Neural progenitor cell (in vitro differentiated cells): ENCODE results near the gene PSMG4. TPM values are rescaled to one million over a fixed set of nuclear protein-coding genes. Genes with fewer than 3 reads are reported as not detected.

Experiments
- DNase-seq: peaks from one replicate; pipeline ENCODE4 v3.0.0-alpha.2; 2016; ENCODE audit warnings: low spot score
- H2AFZ ChIP-seq: fragments of 200-600 bp; sonication (generic); replicated peaks from 2 replicates; pipeline ENCODE4 v1.6.1; 2016; ENCODE audit warnings: antibody characterized with exemption
- H3F3A ChIP-seq: fragments of 200-600 bp; sonication (generic); 2 replicates; pipeline ENCODE4 v1.6.1; 2016; ENCODE audit warnings: antibody characterized with exemption, low read depth
- H3K27ac ChIP-seq: fragments of 200-600 bp; sonication (generic); 2 replicates; pipeline ENCODE4 v1.5.1; 2016; ENCODE audit warnings: mild to moderate bottlenecking
- H3K27me3 ChIP-seq: fragments of 200-600 bp; sonication (generic); 2 replicates; pipeline ENCODE4 v1.6.1; 2016; ENCODE audit warnings: mild to moderate bottlenecking, moderate library complexity
- H3K36me3 ChIP-seq: fragments of 200-600 bp; sonication (generic); 2 replicates; pipeline ENCODE4 v1.5.1; 2016
- H3K4me1 ChIP-seq: fragments of 200-600 bp; sonication (generic); 2 replicates; pipeline ENCODE4 v1.6.1; 2016; ENCODE audit warnings: mixed run types
- H3K4me2 ChIP-seq: fragments of 200-600 bp; sonication (generic); 2 replicates; pipeline ENCODE4 v1.6.1; 2016
- H3K4me3 ChIP-seq: fragments of 200-600 bp; sonication (generic); 2 replicates; pipeline ENCODE4 v1.5.1; 2016
- H3K79me2 ChIP-seq: fragments of 200-600 bp; sonication (generic); 2 replicates; pipeline ENCODE4 v1.6.1; 2016; ENCODE audit warnings: low read depth
- H3K9ac ChIP-seq: fragments of 200-600 bp; sonication (generic); 2 replicates; pipeline ENCODE4 v1.6.1; 2016
- H3K9me3 ChIP-seq: fragments of 200-600 bp; sonication (generic); 2 replicates; pipeline ENCODE4 v1.5.1; 2016; ENCODE audit warnings: low read depth
- H4K20me1 ChIP-seq: fragments of 200-600 bp; sonication (generic); 2 replicates; pipeline ENCODE4 v1.6.1; 2016; ENCODE audit warnings: low read depth
- H3K27ac Mint-ChIP-seq: 3 replicates; pipeline ENCODE4 v1.8.0; 2021; ENCODE audit warnings: mixed read lengths
- H3K27me3 Mint-ChIP-seq: 2 replicates; pipeline ENCODE4 v1.8.0; 2022; ENCODE audit warnings: low read depth, mild to moderate bottlenecking, inconsistent platforms, moderate library complexity, mixed read lengths; ENCODE audit not compliant: insufficient read depth
- H3K36me3 Mint-ChIP-seq: 3 replicates; pipeline ENCODE4 v1.8.0; 2021; ENCODE audit warnings: mixed read lengths
- H3K4me1 Mint-ChIP-seq: 3 replicates; pipeline ENCODE4 v1.8.0; 2021; ENCODE audit warnings: mixed read lengths
- H3K4me3 Mint-ChIP-seq: 3 replicates; pipeline ENCODE4 v1.8.0; 2021; ENCODE audit warnings: mild to moderate bottlenecking, moderate library complexity, mixed read lengths
- H3K9me3 Mint-ChIP-seq: 3 replicates; pipeline ENCODE4 v1.8.0; 2020; ENCODE audit warnings: mixed read lengths
- CTCF ChIP-seq: fragments of 200-600 bp; sonication (generic); IDR thresholded peaks from 2 replicates; pipeline ENCODE4 v1.5.1; 2017; ENCODE audit warnings: antibody characterized with exemption, mild to moderate bottlenecking
- EZH2 ChIP-seq: fragments of 200-600 bp; sonication (generic); IDR thresholded peaks from 2 replicates; pipeline ENCODE4 v1.6.1; 2017; ENCODE audit warnings: antibody characterized with exemption, mild to moderate bottlenecking, moderate library complexity
- EZH2phosphoT487 ChIP-seq: fragments of 200-600 bp; sonication (generic); IDR thresholded peaks from 2 replicates; pipeline ENCODE4 v1.6.1; 2017; ENCODE audit warnings: antibody characterized with exemption
- total RNA-seq: library from RNA; depleted of rRNA; stranded (reverse); fragments of >200 nt; gene quantifications from 2 replicates; pipeline ENCODE4 v1.2.3, GENCODE V29; 2015; ENCODE audit warnings: low replicate concordance

PSMG4 gene
- total RNA-seq, 1 donor from 2014 or later: 15.2 TPM

GRCh38 chr6:3291987-3292386 is 33.2 kb downstream of the PSMG4 start:
- TF ChIP-seq EZH2 (no peak), EZH2phosphoT487 (no peak), CTCF (no peak)
- Mint-ChIP-seq H3K4me3 (no peak overlapping the region), H3K9me3 (no peaks in the 10 kb centered on the region), H3K27ac (no peak overlapping the region), H3K27me3 (peaks cover 2% of the 10 kb centered on the region), H3K36me3 (peaks cover 60% of the 10 kb centered on the region), H3K4me1 (peaks cover 38% of the 10 kb centered on the region)
- Histone ChIP-seq H3K4me3 (no peak overlapping the region), H4K20me1 (no peaks in the 10 kb centered on the region), H2AFZ (no peak overlapping the region), H3K4me1 (peaks cover 16% of the 10 kb centered on the region), H3K9me3 (no peaks in the 10 kb centered on the region), H3K4me2 (no peak overlapping the region), H3K9ac (no peak overlapping the region), H3K36me3 (no peaks in the 10 kb centered on the region), H3K79me2 (no peaks in the 10 kb centered on the region), H3K27me3 (no peaks in the 10 kb centered on the region), H3K27ac (no peak overlapping the region), H3F3A (peaks cover 6% of the 10 kb centered on the region)
- DNase-seq: no peak

GRCh38 chr6:3292431-3293197 is 33.9 kb downstream of the PSMG4 start:
- Histone ChIP-seq H3F3A (peaks cover 6% of the 10 kb centered on the region), H2AFZ (no peak overlapping the region), H3K9me3 (no peaks in the 10 kb centered on the region), H3K4me2 (no peak overlapping the region), H3K27ac (no peak overlapping the region), H3K27me3 (no peaks in the 10 kb centered on the region), H3K4me1 (peaks cover 16% of the 10 kb centered on the region), H3K9ac (no peak overlapping the region), H3K79me2 (no peaks in the 10 kb centered on the region), H4K20me1 (no peaks in the 10 kb centered on the region), H3K36me3 (no peaks in the 10 kb centered on the region), H3K4me3 (no peak overlapping the region)
- TF ChIP-seq CTCF: no peak
- TF ChIP-seq EZH2phosphoT487: no peak
- TF ChIP-seq EZH2: no peak
- H3K9me3 Mint-ChIP-seq: no peaks in the 10 kb centered on the region
- H3K4me1 Mint-ChIP-seq: peaks cover 41% of the 10 kb centered on the region
- peaks cover 2% of the 10 kb centered on the region for H3K27me3 Mint-ChIP-seq
- DNase-seq: no peak
- no peak overlapping the region for H3K4me3 Mint-ChIP-seq
- H3K36me3 Mint-ChIP-seq: peaks cover 57% of the 10 kb centered on the region
- H3K27ac Mint-ChIP-seq: no peak overlapping the region

- H3K36me3 Mint-ChIP-seq: peaks cover 55% of the 10 kb centered on the region
- Histone ChIP-seq H3K27ac (no peak overlapping the region), H2AFZ (no peak overlapping the region)
Measured at GRCh38 chr6:3293271-3294155, 34.8 kb downstream of the PSMG4 start.

More at GRCh38 chr6:3293271-3294155, 34.8 kb downstream of the PSMG4 start:
- DNase-seq: no peak
- H3K4me2 ChIP-seq: no peak overlapping the region
- H3K4me3 ChIP-seq: no peak overlapping the region
- H3K79me2 ChIP-seq: no peaks in the 10 kb centered on the region
- H4K20me1 ChIP-seq: no peaks in the 10 kb centered on the region
- Mint-ChIP-seq H3K4me1 (peaks cover 40% of the 10 kb centered on the region), H3K9me3 (no peaks in the 10 kb centered on the region), H3K4me3 (no peak overlapping the region), H3K27me3 (peaks cover 4% of the 10 kb centered on the region), H3K27ac (peak overlapping the region; percentile 42)
- no peaks in the 10 kb centered on the region for H3K36me3 ChIP-seq
- H3K27me3 ChIP-seq: no peaks in the 10 kb centered on the region
- TF ChIP-seq CTCF: no peak
- no peak for TF ChIP-seq EZH2phosphoT487
- TF ChIP-seq EZH2: no peak
- no peaks in the 10 kb centered on the region for H3K9me3 ChIP-seq
- peaks cover 6% of the 10 kb centered on the region for H3F3A ChIP-seq
- H3K9ac ChIP-seq: no peak overlapping the region
- H3K4me1 ChIP-seq: peaks cover 16% of the 10 kb centered on the region
